Stimulated activated CD4-positive, alpha-beta T cell treated with anti-CD3 and anti-CD28 coated beads, Interleukin-1b, Interleukin-23, amount 100 ng/mL, for 48 hours (primary cell): ENCODE results near the gene MTM1.

ENCODE experiments used
- DNase-seq: peaks from one replicate; pipeline ENCODE4 v3.0.0-alpha.2; 2020

The MTM1 gene

DNA sequence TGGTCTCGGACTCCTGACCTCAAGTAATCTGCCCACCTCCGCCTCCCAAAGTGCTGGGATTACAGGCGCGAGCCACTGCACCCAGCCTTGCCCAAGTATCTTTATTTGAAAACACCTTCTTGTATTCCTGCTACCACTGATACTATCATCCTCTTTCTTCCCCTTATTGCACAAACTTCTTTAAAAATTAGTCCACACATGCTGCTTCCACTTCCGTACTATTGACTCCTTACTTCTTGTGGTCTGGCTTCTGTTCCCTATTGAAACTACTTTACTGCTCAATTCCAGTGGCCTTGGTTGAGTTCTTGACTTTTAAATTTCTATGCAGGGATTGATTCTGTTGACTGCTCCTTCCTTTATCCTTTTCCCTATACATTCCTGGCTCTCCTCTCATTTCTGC is 38.8 kb downstream of the MTM1 start:
- no peak for DNase-seq

DNA sequence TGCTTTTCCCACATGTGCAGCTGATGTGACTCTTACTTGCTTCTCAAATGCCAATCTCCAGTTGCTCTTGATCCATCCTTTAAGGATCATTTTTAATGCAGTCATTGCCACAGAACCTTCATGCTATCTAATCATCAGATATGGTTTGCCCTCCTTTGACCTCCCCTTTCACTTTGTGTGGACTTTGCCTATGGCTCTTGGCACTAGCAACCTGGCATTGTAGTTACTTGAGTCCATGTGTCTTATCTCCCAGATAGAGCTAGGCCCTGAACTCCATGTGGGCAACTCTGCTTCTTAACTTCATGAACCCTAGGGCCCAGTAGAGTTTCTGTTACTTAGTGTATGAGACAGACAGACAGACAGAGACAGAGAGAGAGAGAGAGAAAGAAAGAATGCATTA is 41.6 kb downstream of the MTM1 start:
- DNase-seq: no peak

DNA sequence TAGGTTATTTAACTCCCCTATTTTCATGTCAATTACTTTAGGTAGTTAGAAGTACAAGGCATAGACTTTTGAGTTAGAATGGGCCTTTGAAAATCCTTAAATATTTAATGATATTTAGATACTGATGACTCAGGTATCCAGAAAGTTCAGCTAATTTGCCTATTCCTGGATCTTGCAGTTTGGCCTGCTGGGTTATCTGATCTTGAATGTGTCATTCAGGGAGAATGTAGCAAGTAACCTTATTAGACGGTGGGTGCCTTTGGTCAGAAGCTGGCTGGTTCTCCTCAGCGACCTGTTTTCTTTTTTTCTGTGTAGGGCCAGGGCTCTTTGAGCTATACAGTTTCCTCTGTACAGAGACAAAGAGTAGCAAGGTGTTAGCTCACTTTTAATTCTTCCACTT is 42.0 kb downstream of the MTM1 start:
- no peak for DNase-seq

DNA sequence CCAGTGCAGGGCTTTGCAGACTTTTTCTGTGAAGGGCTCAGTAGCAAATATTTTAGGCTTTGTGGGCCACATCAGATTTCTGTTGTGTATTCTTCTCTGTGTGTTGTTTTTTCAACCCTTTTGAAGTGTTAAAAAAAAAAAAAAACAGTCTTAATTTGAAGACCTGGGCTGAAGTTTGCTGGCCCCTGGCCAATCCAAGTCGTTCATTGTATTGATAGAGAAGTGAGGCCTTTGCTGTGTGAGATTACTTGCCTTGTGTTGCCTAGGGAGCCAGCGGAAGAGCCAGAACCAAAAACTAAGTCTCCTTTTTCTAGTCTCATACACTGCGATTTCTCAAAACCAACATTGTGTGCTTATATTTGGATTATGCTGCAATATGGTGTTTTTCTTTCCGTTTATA is 46.9 kb downstream of the MTM1 start:
- no peak for DNase-seq

DNA sequence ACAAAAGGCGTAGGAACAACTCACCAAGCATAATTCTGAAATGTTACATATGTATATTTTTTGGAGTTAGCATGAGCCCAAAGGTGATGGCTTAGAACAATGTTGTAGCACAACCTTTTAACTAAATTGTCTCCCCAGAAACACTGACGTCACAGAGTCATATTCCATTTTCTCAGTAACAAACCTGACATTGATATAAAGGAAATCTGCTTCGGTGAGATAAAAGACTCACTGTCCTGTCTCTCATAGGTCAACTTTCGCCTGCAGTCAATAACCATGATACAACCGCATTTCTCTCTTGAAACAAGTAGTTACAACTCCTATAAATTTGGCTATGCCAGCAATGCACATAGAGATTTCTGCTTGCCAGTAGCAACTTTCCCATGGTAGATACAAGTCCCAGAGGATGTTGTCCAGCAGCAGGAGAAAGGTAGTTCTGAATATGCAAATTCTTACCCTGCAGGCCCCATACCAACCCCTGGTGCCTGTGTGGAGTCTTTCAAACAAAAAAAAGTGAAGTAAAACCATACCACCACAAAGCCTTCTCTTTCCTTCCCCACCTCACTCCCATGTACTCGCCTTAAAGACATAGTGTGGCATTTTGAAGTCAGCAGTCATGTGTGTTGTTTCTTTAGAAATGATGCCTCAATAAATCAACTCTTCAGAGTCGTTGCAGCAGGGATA is 47.9 kb downstream of the MTM1 start:
- DNase-seq: no peak

DNA sequence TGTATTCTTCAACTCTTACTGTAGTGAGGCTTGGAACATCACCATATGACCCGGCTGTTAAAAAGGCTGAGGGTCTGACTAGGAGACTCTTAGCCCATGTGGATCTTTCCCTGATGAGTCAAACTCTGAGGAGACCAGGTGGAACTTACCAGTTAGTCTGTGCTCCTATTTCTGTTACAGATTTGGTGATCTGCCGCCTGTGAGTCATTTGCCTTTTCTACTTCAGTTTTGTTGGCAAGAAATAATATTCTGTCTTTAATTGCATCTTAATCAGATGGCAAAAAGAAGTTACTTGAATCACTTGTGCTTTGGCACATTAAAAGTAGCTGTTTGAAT is 48.4 kb downstream of the MTM1 start:
- no peak for DNase-seq

DNA sequence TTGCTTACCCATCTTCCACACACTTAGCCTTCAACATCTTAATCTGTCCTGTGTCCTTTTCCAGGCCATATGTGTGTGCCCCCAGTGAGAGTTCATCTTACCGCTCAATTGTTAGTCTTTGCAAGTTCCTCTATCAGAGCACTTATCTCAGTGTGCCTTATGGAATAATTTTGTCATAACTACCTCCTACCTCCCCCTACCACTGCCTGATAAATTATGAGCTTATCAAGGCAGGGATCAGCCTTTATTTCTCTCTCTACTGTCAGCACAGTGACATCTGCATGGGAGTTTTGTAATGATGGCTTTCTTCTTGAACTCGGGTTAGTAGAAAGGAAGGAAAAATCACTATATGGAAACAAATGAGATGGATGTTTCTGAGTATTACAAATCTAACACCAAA is 53.2 kb downstream of the MTM1 start:
- DNase-seq: no peak

DNA sequence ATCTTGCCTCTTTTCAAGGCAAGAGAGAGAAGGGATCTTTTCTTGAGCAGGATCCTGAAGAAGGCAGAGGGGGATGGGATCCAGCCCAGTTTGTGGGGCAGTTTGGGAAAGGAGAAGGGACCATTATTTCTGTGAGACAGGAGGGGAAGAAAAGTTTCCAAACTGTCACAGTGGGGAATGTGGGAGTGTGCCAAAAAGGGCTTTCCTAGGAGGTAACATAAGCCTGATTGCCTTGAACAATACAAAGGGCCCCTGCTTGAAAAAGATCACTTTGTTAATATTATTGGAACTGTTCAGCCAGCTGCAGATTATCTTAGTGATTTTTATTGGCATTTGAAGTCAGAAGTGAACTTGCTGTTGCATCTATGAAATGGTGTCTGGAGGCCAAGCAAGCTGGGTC is 55.2 kb downstream of the MTM1 start:
- DNase-seq: no peak

DNA sequence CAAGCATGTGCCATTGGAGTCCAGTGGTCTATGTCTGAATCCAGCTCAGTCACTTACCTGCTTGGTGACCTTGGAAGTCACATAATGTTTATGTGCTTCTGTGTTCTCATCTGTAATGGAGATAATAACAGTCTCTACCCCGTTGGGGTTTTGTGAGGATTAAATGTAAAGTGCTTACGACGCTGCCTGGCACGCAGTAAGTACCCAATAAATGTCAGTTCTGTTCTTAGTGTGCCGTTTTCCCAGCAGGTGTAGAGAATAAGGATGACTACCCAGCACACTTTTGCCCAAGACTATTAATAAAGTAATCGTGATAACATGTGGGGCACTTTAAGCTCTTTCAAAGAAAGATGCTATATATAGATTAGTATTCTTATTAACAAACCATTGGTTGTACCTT is 56.7 kb downstream of the MTM1 start:
- DNase-seq: no peak

DNA sequence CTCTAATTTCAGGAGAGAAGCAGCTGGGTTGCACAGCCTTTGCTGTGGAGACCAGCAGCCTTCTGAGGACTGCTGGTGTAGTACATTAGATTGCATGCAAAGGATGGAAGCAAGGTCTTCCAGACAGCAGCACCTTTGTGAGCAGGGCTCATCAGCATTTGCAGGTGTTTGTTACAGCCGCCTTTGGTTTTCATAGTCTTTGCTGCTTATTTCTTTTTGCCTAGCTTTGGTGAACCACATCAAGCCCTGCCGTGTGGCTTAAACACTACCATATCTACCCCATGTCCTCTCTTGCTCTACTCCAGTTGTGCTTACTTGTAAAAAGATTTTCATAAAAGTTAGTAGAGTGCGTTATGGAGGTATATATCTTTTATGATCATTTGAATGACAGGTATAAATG is 57.5 kb downstream of the MTM1 start:
- DNase-seq: no peak

DNA sequence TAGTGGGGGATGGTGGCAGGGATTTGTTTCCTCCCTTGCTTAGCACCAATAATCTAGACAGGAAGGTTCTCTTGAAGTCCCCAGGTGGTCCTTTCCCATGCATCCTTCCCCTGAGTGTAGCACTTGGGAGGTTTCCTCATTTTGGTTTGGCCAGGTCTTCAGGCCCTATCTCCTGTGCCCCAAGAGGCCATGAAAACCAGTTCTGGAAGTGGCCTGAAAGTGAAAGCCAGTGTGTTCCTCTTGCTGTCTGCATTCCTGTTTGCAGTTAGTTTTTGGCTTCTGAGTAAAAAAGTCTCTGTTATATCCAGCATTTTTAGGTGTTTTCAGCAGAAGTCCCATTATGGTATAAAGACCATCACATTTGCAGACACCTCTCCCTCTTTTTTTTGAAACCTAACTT is 59.5 kb downstream of the MTM1 start:
- DNase-seq: no peak

DNA sequence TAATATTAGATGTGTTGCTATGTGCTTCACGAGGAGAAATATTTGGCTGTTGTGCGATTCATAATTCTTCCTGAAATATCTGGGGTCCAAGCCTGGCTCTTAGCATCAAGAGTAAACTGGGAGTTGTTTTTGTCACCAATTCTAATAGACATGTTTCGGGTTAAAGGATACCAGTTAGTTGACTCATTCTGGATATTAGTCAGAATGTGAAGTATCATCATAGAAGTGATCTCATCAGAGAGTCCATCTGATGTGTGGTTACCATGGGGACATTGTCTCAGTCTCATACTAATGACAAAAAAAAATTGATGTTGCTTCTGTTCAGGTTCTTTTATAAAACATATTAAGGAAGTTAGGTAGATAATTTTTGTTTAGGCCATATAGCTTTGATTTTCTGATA is 67.5 kb downstream of the MTM1 start:
- DNase-seq: no peak

DNA sequence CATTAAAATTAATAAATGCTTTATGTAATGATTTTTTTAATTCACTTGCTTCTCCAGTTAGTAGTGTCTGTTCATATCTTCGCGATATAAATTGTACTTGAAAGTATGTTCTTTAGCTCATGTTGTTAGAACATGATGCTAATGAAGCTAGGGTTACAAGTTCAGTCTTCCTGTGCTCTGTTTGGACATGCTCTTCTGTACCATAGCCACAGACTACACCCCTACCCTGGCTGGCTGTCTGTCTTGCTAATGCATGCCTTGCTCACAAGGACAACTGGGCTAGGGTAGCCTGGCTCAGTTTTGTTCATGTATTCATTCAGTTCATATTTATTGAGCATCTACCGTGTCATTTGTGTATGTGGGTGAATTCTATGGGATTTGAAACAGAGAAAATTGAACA is 74.0 kb downstream of the MTM1 start:
- DNase-seq: no peak

DNA sequence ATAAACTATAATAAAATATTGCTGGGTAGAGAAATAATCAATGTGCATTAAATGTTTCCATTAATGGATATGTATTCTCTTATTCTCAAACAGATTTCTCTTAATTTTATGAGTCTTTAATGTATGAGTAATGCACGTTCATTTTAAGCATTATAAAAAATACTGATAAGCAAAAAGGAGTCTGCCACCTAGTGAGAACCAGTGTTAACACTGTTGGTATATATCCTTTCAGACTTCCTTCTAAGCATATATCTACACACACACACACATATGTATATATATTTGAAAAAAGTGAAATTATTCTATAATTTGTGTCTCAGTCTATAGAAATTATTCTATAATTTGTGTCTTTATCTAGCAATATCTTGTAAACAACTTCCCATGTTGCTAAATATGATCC is 74.8 kb downstream of the MTM1 start:
- DNase-seq: no peak

DNA sequence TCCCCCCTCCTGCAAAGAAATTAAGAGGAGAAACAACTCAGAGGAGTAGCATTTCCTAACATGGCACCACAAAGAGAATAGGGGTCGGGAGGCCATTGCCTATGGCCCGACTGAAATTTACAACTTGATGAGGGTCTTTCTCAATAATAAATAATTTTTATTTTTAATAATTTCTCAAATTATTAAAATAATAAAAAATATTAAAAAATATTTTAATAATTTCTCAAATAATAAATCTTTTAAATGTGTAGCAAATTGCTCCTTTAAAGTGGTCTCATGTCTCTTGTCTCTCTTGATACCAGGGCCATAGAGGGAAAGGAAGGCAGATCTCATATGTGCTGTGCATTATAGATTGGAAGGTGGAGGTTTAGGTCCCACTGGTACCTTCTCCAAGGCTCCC is 75.5 kb downstream of the MTM1 start:
- no peak for DNase-seq

DNA sequence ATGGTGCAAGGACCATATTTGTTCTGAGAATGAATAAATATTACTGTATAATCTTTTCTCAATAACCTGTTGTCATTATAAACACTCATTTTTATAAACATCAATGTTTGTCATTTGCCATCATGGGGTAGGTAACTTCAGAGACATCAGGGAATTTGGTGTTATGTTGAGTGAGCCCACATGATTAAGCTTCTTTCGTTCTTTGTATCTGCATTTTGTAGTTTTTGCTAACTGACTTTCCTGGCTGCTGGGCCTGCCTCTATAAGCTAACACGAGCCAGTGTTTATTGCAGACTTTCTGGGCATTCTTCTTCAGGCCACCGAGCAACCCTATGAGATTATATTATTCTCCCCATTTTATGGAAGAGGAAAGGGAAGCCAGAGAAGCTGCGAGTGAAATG is 76.0 kb downstream of the MTM1 start:
- no peak for DNase-seq

DNA sequence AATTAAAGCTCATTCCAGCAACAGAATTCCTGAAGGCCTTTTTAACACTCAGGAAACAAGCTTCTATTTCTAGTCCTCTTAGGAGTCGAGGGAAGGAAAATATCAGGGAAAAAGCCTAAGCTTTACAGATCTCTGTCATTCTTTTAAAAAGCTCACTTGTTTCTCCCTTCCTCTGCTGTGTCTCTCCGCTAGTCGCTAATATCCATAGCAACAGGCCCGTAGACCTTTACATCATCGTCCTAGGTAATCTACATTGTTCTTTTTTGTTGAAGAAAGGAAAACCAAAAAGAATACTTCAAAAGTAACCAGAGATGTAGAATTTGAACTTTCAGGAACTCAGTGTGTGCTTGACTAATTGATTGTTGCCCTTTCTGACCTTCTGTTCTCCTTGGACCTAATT is 78.9 kb downstream of the MTM1 start:
- DNase-seq: no peak

DNA sequence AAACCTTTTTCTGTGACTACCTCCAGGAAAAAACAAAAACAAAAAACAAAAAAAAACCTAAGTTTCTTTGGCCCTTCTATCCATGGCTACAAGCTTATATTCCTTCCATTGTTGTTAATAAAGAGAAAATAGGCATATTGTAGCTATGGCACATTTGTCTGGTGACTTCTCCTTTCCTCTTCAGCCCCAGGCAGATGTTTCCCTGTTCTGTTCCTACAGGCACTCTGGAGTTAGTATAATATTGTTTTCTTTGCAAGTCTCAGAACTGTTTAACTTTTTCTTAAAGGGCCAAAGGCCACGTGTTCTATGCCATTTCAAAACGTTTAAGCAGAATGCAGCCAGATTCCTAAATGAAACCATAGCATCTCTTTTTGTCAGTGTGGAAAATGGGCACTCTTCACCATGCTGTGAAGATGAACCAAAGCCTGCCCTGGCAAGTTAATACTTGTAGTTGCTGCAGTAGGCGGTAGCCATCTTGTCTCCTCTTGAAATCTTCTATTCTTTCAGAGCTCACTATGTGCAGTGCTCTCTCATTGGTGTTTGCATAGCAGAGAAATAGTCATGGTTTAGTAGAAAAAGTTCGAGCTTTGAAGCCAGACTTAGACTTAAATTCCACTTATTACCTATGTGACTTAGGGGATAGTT is 80.0 kb downstream of the MTM1 start:
- DNase-seq: no peak

DNA sequence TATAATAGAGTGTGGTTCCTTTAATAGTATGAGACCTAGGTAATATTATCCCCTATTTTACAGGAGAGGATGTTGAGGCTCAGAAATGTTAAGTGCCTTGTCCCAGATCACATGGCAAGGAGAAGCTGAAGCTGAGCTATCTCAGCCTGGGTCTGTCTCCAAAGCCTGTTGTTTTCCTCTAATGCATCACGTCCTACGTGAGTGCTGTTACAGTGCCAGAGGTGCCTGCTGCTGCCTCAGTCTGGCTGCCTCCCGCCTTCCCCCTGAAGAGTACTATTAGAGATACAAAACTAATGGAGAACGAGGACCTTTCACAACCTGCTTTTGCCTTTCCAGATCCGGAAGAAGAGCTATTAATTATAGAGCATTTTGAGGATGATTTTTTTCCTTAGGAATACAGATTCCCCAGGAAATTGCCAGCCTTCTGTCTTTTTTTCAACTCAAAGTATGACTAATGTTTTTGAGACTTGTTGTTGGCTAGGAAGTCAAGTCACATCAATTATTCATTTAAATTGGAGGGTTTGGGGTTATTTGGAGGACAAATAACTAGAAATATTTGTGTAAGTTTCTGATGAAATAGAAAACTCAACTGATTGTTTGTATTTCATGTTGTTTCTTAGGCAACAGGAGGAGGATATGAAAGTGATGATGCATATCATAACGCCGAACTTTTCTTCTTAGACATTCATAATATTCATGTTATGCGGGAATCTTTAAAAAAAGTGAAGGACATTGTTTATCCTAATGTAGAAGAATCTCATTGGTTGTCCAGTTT is 80.9 kb downstream of the MTM1 start:
- DNase-seq: no peak

DNA sequence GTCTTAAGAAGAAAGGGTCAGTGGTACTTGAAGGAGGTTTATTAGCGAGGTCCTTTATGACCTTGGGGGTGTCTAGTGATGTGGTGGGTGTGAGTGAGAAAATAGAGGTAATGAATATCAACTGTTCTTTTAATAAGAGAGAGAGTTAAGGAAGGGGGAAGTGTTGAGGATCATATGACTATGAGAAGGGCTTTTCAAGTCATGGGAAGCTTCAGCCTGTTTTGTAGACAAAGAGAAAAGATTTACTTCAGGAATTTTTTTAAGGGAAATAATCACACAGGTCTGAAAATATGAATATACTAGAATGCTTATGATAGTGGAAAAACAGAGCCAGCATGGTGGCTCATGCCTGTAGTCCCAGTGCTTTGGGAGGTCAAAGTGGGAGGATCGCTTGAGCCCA is 83.5 kb downstream of the MTM1 start:
- no peak for DNase-seq

DNA sequence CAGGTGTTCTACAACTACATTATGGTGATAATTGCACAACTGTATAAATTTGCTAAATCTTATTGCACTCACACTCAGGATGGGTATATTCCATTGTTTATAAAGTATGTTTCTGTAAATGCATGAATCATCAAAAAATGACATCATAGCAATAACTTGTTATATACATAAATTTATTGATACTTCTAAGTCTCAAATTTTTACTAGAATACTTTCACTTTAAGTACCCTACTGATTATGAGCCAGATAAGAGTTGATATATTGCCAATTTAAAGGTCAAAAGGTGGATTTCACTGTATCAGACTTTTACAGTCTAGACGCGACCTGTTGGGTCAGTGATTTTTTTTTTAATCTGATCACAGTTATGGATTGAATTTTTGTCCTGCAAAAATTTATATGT is 87.4 kb downstream of the MTM1 start:
- no peak for DNase-seq

DNA sequence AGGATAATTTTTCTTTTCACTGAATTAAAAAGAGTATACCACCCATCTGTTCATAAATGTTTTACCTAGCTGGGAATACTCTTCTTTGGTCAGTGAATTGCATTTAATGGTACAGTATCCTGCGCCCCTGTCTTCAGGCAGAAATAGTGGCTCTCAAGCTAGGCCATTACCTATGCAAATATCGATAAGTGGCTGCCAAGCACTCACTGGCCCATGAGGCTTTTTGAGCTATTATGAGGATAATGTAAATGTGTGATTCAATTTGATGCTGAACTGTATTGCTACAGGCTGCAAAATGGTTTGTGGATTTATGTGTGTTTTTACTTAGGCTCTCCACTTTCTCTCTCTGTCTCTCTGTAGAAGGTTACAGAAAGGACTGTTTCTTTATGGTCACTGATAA is 94.7 kb downstream of the MTM1 start:
- no peak for DNase-seq

DNA sequence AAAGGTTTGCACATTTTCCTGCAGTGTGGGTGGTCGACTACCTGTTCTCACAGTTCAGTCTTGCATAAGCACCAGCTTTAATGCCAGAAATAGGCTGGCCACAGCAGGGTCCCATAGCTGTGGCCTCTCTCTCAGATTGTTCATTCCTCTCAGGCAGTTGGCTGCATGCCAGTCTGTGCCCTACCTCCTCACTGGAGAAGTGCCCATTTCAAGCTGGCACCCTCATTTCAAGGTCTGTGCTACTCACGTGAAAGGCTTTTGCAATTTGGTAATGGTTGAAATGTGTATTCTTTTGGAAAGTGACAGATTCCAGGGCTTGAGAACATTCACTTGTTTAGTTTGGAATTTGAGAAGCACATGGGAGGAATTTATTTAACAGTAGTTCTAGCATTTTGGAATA is 95.9 kb downstream of the MTM1 start:
- DNase-seq: no peak

DNA sequence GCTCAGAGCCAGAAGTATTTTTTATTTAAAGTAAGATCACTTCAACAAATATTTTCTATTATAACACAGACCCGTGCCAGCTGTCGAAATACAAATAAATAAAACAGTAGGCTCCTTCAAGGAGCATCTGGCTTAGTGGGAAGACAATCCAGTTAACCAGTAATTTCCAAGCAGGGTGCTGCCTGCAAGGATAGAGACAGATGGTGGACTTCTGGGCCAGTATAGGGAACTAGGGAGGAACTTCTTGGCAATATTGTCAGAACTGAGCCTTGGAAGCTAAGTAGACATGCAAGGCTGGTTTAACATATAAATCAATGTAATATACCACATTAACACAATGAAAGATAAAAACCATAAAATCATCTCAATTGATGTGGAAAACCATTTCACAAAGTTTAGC is 107.8 kb downstream of the MTM1 start:
- no peak for DNase-seq

DNA sequence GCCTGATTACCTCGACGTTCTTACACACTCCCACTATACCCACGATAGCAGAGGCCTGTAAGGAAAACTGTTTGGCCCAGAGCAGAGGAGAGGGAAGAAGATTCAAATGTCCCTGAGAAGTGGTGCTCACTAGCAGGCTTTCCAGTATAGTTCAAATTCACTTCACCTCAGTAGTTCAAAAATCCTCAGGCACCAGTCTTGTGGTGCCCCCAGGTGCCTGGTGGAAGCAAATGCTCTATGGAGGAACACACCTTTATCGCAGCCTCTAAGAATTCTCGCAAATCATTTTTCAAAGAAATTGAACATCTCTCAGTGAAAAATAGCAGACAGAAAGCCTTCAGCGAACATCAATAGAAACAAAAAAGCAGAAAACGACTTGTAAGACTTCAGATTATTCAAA is 112.6 kb downstream of the MTM1 start:
- DNase-seq: no peak
